ENCODE data around the gene DQX1. TPM values are rescaled to one million over a fixed set of nuclear protein-coding genes. Genes with fewer than 3 reads are reported as not detected.

The DQX1 gene
- total RNA-seq, 2 donors from 2014 or later = 2.0 TPM; not detected in 1

GRCh38 chr2:74572178-74572925, 46.3 kb upstream of the DQX1 start:
- ATAC-seq (no peak), DNase-seq (no peak)
- H3K4me1 ChIP-seq = no peaks in the 10 kb centered on the region
- no peaks in the 10 kb centered on the region for H3K36me3 ChIP-seq (replicated peaks in 1 of 2; ENCODE audit: insufficient read depth in 1 of 2, low read depth in 2 of 2)
- TF ChIP-seq POLR2A (IDR thresholded peaks at IDR 0.05) (no peak), CTCF (IDR thresholded peaks at IDR 0.05) (no peak)
- H3K9me3 ChIP-seq = no peaks in the 10 kb centered on the region
- no peaks in the 10 kb centered on the region for H3K27me3 ChIP-seq
- no peak overlapping the region for H3K4me3 ChIP-seq
- WGBS, 2 donors = 56 to 70% methylated on average over 3 of the region's 3 CpGs
- no peak overlapping the region for H3K27ac ChIP-seq
- intact Hi-C loops (cut with DNase I) = no loop called here

DNA sequence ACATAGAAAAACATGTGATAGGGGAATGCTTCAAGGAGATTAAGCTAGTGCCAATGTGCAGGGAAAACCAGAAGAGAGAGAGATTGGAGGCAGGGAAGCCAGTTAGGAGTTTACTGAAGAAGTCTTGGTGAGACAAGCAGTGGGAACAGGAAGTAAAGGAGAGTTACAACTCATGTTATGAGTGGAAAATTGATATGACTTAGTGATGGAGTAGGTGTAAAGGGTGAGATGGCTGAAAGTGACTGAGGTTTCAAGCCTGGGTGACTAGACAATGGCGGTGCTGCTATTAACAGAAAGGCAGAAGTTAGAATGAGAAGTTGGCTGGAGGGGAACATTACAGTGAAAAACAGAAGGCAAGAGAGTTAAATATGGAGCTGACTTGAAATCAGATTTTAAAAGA, 45.0 kb upstream of the DQX1 start:
- Histone ChIP-seq H3K4me3 (no peak overlapping the region), H3K27me3 (no peaks in the 10 kb centered on the region), H3K9me3 (no peaks in the 10 kb centered on the region), H3K4me1 (no peaks in the 10 kb centered on the region), H3K27ac (no peak overlapping the region), H3K36me3 (replicated peaks in 1 of 2; ENCODE audit: insufficient read depth in 1 of 2, low read depth in 2 of 2) (no peaks in the 10 kb centered on the region)
- TF ChIP-seq POLR2A (IDR thresholded peaks at IDR 0.05) = no peak
- ATAC-seq (no peak), DNase-seq (no peak)
- intact Hi-C loops (cut with DNase I) = no loop called here
- 77 to 92% methylated on average over 1 of the region's 1 CpG for WGBS, 2 donors

GRCh38 chr2:74569686-74570085, 43.7 kb upstream of the DQX1 start:
- Histone ChIP-seq H3K4me1 (no peaks in the 10 kb centered on the region), H3K27me3 (no peaks in the 10 kb centered on the region), H3K4me3 (no peak overlapping the region), H3K27ac (no peak overlapping the region), H3K36me3 (replicated peaks in 1 of 2; ENCODE audit: insufficient read depth in 1 of 2, low read depth in 2 of 2) (no peaks in the 10 kb centered on the region), H3K9me3 (no peaks in the 10 kb centered on the region)
- no peak for TF ChIP-seq CTCF (IDR thresholded peaks at IDR 0.05)
- no peak for TF ChIP-seq POLR2A (IDR thresholded peaks at IDR 0.05)
- no peak for ATAC-seq
- intact Hi-C loops (cut with DNase I) = no loop called here
- WGBS, 2 donors = 61 to 81% methylated on average over 1 of the region's 1 CpG
- DNase-seq = no peak

- H3K27ac ChIP-seq = no peak overlapping the region
Measured at GRCh38 chr2:74567881-74568280, 41.9 kb upstream of the DQX1 start.

GRCh38 chr2:74566754-74567085, 40.7 kb upstream of the DQX1 start:
- TF ChIP-seq CTCF (IDR thresholded peaks at IDR 0.05) (no peak), POLR2A (IDR thresholded peaks at IDR 0.05) (no peak)
- Histone ChIP-seq H3K9me3 (no peaks in the 10 kb centered on the region), H3K27ac (no peak overlapping the region), H3K4me1 (no peaks in the 10 kb centered on the region), H3K36me3 (replicated peaks in 1 of 2; ENCODE audit: insufficient read depth in 1 of 2, low read depth in 2 of 2) (no peaks in the 10 kb centered on the region), H3K27me3 (no peaks in the 10 kb centered on the region), H3K4me3 (no peak overlapping the region)
- ATAC-seq = no peak
- no peak for DNase-seq
- intact Hi-C loops (cut with DNase I) = no loop called here

More at GRCh38 chr2:74567881-74568280, 41.9 kb upstream of the DQX1 start:
- Histone ChIP-seq H3K9me3 (no peaks in the 10 kb centered on the region), H3K36me3 (replicated peaks in 1 of 2; ENCODE audit: insufficient read depth in 1 of 2, low read depth in 2 of 2) (no peaks in the 10 kb centered on the region), H3K4me3 (no peak overlapping the region), H3K4me1 (no peaks in the 10 kb centered on the region), H3K27me3 (no peaks in the 10 kb centered on the region)
- TF ChIP-seq POLR2A (IDR thresholded peaks at IDR 0.05) (no peak), CTCF (IDR thresholded peaks at IDR 0.05) (no peak)
- WGBS, 2 donors = 56 to 70% methylated on average over 5 of the region's 5 CpGs
- DNase-seq (no peak), ATAC-seq (no peak)
- intact Hi-C loops (cut with DNase I) = no loop called here
